NCI-H2029 (cell line): ENCODE measurements around the gene OGFOD3.
A peak's percentile ranks its signal among the peaks of the same experiment; 100 is the strongest.
"Not testable (repeated sequence)": the region's sequence is repeated elsewhere in the genome, so short reads cannot be mapped to it uniquely, and the experiment has no call there.

Source experiments
- DNase-seq: peaks from one replicate; lab custom pipeline; 2025; lab: John Stamatoyannopoulos, UW

Gene OGFOD3, protein sequence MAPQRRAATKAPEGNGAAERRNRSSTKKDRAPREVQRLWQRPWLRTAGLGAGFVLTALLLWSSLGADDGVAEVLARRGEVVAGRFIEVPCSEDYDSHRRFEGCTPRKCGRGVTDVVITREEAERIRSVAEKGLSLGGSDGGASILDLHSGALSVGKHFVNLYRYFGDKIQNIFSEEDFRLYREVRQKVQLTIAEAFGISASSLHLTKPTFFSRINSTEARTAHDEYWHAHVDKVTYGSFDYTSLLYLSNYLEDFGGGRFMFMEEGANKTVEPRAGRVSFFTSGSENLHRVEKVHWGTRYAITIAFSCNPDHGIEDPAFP

DNA sequence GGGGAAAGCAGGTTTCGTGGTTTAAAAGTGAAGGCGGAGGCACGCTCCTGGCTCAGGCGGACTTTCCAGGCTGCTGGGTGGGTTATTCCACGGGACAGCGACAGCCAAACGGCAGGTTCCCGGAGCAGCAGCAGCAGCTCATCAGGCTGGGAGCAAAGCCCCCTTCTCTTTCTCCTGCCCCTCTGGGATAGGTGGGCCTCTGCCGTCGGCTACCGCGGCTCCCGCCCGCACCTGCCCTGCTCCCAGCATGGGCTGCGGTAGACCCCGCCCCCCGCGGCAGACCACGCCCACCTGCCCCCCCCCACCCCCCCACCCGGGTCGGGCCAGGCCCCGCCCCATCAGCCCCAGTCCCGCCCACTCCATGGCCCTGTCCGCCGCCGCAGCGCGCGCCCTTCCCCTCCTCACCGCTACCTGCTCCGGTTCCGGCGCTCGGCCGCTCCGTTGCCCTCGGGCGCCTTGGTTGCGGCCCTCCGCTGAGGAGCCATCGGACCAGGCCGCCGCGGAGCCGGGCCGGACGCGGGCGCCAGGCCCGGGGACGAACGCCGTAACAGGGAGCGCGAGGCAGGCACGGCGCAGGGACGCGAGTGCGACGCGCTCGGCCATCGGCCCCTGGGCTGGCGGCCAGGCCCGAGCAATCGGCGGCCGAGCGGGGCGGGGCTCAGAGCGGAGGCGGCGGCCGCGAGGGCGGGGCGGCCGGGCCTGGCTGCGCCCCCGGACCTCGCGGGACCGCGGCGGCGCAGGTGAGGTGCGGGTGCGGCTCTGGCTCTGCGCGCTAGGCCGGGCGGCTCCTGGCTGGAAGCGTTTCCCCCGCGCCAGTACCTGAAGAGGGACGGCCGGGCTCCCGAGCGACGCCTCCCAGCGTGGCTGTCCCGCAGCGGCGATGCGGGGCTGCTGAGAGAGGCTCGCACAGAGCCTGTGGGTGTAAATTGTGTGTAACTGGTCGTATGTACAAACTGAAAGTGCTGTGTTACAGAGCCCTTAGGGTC is at the start of gene OGFOD3, which contains the start of gene HEXD:
Gene OGFOD3 (minus strand): TSS at position 586 of the 986 bp plus-strand sequence. CDS start 101 bp downstream, at position 485.
Gene HEXD (plus strand): TSS at position 347 of the 986 bp plus-strand sequence. CDS start 1,453 bp downstream, outside the sequence.
- peak; percentile 58 for DNase-seq

DNA sequence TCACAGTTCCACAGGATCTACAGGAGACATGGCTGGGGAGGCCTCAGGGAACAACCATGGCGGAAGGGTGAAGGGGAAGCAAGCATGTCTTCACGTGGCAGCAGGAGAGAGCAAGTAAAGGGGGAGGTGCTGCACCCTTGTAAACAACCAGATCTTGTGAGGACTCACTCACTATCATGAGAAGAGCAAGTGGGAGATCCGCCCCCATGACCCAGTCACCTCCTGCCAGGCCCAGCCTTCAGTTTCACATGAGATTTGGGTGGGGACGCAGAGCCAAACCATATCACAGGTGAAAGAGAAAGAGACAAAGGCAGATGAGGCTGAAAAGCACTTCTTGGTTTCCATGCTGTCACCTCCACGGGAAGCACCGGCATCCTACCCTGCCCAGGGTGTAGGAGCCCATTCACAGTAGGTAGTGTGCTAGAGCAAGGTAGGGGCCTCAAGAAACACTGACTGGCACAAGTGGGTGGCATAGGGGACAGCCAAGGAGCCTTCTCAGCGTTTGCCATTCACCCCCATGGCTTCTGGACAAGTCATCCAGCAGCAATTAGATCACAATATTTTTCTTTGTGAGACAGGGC is 46.7 kb upstream of the OGFOD3 start:
- DNase-seq, result no peak

DNA sequence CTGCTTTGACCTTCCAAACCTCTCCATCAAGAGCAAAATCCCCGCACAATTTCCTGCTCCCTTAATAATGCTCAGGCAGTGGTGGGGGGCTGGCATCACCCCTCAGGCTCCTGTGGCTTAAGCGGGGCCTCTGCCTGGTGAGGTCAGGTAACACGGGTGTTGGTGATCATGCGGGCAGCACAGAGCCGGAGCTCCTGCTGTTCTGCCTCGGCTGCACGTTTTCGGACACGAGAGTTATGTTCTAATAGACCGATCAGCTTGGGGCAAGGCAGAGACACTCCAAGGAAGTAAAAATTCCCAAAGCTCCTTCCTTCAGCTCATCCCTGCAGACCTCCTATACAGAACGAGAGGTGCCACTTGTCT is 46.2 kb upstream of the OGFOD3 start:
- no peak for DNase-seq

DNA sequence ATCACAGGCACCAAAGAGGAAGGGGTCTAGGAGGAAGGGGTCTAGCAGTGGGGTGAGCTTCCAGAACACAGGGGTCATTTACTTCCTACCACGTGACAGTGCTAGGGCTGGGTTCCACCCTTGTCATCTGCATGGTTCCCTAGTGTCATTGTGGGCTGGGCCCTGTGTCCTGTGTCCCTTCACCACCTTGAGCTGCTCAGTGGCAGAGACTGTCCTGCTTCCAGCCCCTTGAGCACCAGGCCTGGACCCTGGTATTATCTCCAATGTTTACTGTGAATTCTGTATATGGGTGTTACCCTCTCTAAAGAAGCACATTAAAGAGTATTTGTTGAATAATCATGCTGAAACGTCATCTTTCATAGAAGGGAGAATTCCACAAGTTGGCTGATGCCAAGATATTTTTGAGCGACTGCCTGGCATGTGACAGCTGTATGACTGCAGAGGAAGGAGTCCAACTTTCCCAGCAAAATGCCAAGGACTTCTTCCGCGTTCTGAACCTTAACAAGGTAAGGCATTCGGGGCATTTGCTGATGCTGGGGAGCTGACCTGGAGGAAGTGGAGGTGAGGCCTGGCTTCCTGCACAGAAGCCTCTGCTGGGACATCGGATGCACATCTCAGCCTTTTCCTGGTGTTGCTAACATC is 45.7 kb upstream of the OGFOD3 start:
- no peak for DNase-seq

DNA sequence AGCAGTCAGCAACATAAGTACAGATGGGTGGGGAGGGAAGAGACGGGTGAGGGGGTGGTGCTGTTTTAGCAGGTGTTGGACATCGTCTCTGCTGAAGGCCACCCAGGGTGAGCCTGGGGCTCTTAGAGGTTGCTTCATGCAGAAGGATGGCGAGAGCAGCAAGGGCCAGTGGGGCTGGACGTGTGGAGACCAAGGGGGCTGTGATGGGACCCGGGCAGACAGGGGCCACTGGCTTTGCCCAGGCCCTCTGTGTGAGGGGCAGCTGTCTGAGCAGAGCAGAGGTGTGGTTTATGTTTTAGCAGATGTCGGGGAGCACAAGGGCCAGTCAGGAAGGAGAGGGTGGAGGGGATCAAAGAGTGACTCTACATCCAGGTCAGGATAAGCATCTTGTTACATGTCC is 45.0 kb upstream of the OGFOD3 start:
- no peak for DNase-seq

DNA sequence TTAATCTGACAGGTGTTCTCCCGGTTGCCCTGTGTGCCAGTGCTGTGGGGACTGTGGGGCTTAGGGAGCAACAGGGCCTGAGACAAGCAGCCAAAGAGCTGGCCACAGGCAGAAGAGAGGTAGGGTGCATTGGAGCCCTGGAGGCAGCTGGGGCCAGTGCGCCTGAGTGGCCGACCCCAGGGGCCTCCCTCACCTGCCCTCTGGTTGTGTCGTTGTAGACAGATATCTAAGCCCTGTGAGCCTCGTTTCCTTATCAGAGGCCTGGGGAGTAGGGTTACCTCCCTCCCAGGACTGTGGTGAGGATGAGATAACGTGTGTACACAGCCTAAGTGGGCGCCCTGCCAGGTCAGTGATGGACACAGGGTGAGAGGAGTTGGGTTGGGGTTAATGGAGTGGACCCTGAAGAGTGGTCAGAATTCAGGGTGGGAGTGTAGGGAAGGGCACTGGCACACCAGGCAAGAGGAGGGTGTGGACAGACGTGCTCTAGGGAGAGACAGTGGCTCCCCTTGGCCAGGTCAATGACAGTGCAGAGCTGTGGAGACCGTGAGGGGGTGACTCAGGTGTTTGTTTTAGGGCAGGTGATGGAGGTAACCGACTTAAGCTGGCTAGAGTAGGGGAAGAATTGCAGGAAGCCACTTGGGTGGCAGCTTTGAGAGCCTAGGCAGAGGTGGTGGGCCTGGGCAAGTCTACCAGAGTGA is 43.6 kb upstream of the OGFOD3 start:
- DNase-seq, result peak; percentile 83

DNA sequence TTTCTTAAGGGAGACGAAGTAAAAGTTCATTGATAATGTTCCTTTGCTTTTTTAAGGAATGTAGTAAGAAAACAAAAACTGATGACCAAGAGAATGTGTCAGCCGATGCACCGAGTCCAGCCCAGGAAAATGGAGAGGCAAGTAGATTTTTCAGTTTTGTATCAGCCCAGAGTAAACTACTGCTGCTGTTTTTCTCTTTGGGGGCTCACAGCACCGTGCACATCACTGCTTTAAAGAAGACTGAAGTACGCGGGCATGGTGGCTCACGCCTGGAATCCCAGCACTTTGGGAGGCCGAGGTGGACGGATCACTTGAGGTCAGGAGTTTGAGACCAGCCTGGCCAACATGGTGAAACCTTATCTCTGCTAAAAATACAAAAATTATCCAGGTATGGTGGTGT is 41.5 kb upstream of the OGFOD3 start:
- DNase-seq, result not testable (repeated sequence)

DNA sequence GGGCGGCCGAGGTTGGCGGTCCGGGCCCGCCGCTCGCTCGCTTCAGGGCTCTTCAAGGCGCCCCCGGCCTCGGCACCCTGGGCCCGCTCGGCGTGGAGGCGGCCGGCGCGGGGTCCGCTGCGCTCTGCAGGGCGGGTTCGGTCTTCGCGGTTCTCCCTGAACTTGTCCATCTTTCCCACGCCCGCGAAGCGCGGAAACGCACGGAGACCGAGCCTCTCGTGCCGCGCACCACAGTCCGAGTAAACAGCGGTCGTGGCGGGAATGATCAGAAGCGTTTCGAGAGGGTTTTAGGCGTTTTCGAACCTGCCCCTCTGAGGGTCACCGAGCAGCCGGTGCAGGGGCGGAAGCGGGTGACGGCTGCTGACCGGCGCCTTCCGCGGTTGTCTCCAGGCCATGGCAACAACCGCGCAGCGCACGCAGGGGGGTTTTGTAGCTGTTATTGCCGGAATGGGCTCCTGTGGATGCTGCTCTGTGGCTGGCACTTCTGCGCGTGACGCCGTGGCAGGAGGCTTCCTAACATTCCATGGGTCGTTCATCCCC is 40.6 kb upstream of the OGFOD3 start:
- DNase-seq, result no peak

DNA sequence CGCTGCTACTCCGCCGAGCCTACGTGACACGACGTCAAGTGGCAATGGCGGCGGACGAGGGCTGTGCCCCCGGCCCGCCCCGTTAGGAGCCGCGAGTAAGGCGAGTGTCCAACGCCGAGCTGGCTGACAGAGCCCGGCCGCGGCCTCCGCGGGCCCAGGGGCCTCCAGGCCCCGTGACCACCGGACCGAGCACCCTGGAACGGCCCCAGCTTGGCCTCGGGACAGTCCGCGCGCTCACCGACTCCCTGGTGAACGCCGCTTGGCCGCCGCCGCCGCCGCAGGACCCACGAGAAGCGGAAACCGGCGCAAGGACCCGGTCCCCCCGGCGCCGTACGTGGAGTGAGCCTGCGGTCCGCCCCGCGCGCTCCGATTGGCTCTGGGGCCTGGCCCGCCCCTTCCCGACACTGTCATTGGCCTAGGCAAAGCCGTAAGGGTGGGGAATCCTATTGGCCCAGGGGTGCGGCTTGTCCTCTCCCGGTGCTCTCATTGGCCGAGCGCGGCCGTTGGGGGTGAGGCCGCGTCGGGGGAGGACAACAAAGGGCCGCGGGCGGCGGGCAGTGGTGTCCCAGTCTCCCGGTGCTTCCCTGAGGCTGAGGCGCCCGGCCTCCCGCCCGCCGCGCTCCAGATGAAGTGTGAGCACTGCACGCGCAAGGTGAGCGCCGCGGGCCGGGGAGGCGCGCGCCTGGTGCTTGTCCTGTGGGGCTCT is 39.9 kb upstream of the OGFOD3 start, which contains the start of gene NARF:
Gene NARF (plus strand): TSS at position 563 of the 706 bp plus-strand sequence. CDS start 63 bp downstream, at position 626.
- DNase-seq, result peak; percentile 93

DNA sequence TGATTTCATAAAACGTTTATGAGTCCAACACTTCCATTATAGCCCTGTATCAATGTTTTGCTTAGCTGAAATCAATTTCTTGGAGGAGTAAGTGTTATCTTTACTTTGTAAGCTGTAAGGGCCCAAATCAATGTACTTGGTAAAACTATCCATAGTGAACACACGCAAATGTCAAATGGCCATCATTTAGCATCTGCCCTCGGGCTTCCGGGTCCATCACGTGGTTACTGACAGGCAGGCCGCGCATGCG is 39.5 kb upstream of the OGFOD3 start:
- no peak for DNase-seq

DNA sequence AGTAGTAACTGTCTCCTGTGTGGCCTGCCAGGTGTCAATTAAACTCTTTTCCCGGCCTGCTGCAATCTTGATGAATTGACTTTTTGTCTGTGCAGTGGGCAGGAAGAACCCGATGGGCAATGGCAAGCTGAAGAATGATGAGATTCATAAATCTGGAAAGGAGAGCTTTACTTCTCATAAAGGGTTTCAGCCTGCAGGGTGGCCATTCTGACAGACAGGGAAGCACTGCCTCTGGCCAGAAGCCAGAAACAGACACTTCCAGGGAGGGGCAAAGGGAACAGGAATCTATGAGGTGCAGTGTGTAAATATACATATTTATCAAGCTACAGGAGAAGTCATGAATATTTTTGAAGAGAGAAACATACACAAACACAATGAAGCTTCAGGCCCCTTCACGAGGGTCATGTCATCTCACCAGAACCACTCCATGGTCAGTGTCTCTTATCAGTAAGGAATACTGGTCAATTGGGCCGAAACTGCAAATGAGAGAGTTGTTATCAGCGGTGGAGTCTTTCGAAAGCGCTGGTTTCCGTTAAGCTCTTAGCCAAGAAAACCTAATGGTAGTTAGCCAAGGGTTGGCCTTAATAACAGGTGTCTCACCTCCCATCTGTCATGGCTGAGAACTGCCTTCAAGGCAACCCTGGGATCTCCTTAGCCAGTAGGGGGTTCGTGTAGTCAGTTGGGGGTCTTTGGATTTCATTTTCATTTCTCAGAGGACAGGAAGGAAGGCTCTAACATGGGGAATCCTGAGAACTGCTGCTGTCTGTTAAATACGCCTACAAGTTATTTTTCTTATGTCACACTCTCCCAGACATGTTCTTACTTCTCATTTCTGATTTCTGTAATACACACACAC is 38.9 kb upstream of the OGFOD3 start:
- peak; percentile 55 for DNase-seq

DNA sequence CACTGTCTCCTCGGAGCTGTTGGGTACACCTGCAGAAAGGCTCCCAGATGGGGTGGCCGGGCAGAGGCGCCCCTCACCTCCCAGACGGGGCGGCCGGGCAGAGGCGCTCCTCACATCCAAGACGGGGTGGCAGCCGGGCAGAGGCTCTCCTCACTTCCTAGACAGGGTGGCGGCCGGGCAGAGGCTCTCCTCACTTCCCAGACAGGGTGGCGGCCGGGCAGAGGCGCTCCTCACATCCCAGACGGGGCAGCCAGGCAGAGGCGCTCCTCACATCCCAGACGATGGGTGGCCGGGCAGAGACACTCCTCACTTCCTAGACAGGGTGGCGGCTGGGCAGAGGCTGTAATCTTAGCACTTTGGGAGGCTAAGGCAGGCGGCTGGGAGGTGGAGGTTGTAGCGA is 35.3 kb upstream of the OGFOD3 start:
- DNase-seq, result not testable (repeated sequence)

DNA sequence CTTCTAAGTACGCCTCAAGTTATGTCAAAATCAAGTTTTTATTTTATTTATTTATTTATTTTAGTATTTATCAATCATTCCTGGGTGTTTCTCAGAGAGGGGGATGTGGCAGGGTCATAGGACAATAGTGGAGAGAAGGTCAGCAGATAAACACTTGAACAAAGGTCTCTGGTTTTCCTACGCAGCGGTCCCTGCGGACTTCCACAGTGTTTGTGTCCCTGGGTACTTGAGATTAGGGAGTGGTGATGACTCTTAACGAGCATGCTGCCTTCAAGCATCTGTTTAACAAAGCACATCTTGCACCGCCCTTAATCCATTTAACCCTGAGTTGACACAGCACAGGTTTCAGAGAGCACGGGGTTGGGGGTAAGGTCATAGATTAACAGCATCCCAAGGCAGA is 34.8 kb upstream of the OGFOD3 start:
- not testable (repeated sequence) for DNase-seq

DNA sequence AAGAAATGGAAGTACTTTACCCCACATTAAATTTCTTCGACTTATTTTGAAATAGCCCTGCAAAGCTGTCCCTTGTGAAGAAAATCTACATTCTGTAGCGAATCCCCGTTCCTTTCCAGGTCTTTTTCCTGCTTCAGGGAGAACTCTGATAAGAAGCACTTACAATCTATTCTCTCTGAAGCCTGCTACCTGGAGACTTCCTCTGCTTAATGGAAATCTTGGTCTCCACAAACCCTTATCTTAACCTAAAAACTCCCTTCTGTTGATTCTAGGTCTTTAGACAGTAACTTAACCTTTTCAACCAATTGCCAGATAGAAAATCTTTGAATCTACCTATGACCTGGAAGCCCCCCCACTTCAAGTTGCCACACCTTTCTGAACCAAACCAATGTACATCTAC is 33.8 kb upstream of the OGFOD3 start:
- no peak for DNase-seq

DNA sequence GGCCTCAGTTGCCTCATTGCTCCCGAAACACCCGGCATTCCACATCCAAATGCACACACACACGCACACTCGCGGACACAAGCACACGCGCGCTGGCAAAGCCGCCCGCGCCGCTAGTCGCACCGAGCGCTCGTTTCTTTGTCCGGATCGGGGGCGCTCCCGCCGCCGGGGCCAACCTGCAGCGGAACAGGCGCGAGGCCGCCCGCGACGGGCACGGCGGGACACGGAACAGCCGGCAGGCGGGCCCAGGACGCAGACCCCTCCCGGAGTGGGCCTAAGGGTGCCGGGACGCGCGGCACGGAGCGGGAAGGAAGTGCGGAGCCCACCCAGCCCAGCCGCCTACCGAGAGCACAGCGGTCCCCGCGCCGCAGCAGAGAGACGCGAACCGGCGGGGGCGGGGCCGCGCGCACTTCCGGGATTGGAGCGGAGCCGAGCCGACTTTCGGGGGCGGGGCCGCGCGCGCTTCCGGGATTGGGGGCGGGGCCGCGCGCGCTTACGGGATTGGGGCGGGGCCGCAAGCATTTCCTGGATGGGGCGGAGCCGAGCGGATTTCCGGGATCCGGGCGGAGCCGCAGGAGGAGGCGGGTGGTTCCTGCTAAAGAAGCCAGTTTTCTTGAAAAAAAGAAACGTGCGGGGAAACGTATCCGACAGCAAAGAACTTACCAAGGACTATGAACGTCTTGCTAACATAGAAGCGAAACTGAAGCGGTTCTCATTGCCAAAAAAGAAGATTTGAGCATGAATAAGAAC is 32.1 kb upstream of the OGFOD3 start, which contains the start of gene CYBC1:
Gene CYBC1 (minus strand): TSS at position 396 of the 750 bp plus-strand sequence. CDS start 1,498 bp downstream, outside the sequence.
- DNase-seq, result peak; percentile 78

DNA sequence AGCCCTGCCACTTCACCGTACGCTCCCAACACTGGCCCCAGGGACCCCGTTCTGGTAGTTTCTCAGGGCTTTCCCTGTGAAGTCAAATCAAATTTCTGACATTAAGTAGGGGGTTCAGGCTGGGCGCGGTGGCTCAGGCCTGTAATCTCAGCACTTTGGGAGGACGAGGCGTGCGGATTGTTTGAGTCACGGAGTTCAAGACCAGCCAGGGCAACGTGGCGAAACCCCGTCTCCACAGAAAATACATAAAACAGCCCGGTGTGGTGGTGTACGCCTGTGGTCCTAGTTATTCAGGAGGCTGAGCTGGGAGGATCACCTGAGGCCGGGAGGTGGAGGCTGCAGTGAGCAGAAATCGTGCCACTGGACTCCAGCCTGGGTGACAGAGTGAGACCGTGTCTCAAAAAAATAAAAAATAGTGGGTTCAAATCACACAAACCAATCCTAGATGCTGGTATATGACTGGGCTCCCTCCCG is 31.5 kb upstream of the OGFOD3 start:
- DNase-seq, result no peak

DNA sequence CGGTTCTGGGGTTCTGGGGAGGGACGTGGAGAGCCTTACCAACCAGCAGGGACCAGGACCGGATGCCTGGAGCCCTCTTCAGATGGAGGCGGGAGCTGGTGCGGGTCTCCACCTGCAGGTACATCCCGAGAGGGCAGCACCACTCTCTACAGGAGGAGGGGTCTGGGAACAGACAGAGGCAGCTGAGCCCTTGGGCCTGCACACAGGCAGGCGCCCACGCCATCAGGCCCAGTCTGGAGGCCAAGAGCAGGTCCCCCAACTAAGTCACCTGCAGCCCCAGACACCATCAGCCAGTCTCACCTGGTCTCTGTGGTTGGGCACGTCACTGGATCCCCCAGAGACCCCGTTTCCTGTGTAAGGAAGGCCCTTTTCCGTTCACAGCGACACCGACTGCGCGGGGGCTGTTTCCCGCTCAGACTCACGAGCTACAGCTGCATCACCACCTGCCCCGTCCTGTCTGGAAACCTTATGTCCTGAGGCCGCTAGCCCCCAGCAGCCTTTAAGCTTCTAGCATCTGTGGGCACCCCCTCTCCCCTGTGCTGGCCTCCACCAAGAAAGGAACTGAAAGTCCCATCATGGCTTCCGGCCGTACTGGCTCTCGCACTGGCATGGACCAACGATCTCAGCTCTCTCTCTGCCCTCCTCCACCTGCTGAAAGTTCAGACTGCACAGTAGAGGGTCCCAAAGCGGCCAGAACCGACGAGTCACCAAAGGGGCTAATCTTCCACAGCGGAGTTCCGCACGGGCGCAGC is 30.9 kb upstream of the OGFOD3 start:
- DNase-seq, result no peak

DNA sequence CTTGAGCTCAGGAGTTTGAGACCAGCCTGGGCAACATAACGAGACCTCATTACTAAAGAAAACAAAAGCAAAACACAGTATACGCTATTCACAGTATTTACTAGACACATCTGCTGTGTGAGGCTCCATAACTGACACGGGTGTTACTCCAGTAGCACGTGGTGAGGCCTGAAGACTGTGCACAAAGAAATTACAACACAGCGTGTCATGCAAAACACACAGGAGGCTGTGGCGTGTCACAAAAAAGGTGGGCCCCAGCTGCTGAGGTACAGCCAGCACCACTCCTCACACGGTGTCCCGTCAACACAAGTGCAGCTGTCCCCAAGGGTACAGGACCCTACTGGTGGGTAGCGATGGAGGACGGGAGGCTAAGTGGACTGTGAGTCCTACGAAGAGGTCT is 29.5 kb upstream of the OGFOD3 start:
- no peak for DNase-seq
